CD14-positive monocyte (primary cell): ENCODE measurements around the gene IL27RA. TPM values are rescaled to one million over a fixed set of nuclear protein-coding genes. Genes with fewer than 3 reads are reported as not detected.

Experiments
- DNase-seq, 3 donors: peaks; one replicate each; pipeline ENCODE4 v3.0.0-alpha.2; 2011 to 2022
- H2AFZ ChIP-seq: 2 replicates; pipeline ENCODE4 v1.6.0; 2012; ENCODE audit warnings: mild to moderate bottlenecking, low read depth, low read length, inconsistent platforms; ENCODE audit not compliant: insufficient read depth, poor library complexity, severe bottlenecking
- H3K27ac ChIP-seq, 2 donors: 1 replicate in 1 of 2; 2 replicates in 1 of 2; pipeline ENCODE4 v1.5.1; 2012 to 2013; ENCODE audit warnings: low read length in 2 of 2, control low read depth in 1 of 2, inconsistent platforms in 1 of 2, low read depth in 1 of 2, mild to moderate bottlenecking in 1 of 2
- H3K27me3 ChIP-seq, 2 donors: one replicate each; pipeline versions ENCODE4 v1.6.0 to v1.6.1; 2011 to 2013; ENCODE audit warnings: low read length in 2 of 2; ENCODE audit not compliant: control insufficient read depth in 2 of 2, insufficient read depth in 2 of 2
- H3K36me3 ChIP-seq, 2 donors: replicated peaks in 1 of 2; 1 replicate in 1 of 2; 2 replicates in 1 of 2; pipeline versions ENCODE4 v1.5.1 to v1.6.1; 2012 to 2013; ENCODE audit warnings: low read length in 2 of 2, control low read depth in 1 of 2, inconsistent platforms in 1 of 2, mild to moderate bottlenecking in 1 of 2; ENCODE audit not compliant: insufficient read depth in 2 of 2, control insufficient read depth in 1 of 2
- H3K4me1 ChIP-seq, 2 donors: 1 replicate in 1 of 2; 2 replicates in 1 of 2; pipeline versions ENCODE4 v1.5.1 to v1.6.1; 2012 to 2013; ENCODE audit warnings: low read length in 2 of 2, control low read depth in 1 of 2, inconsistent platforms in 1 of 2, mild to moderate bottlenecking in 1 of 2, moderate library complexity in 1 of 2; ENCODE audit not compliant: insufficient read depth in 2 of 2, control insufficient read depth in 1 of 2
- H3K4me2 ChIP-seq: replicated peaks from 2 replicates; pipeline ENCODE3; 2012; ENCODE audit warnings: low read length, moderate library complexity, mild to moderate bottlenecking; ENCODE audit not compliant: poor library complexity, severe bottlenecking; ENCODE audit errors: extremely low read depth
- H3K4me3 ChIP-seq, 3 experiments: fragments of 200-600 bp in 1 of 3; sonication (generic) in 1 of 3; replicated peaks in 1 of 3; 1 replicate in 2 of 3; 2 replicates in 1 of 3; pipeline ENCODE4 v1.5.1; 2011 to 2013; ENCODE audit warnings: low read length in 3 of 3, mild to moderate bottlenecking in 3 of 3, control low read depth in 2 of 3, low read depth in 2 of 3, inconsistent platforms in 1 of 3, moderate library complexity in 1 of 3
- H3K79me2 ChIP-seq: 2 replicates; pipeline ENCODE4 v1.6.0; 2012; ENCODE audit warnings: mild to moderate bottlenecking, control low read depth, inconsistent platforms, low read length, moderate library complexity; ENCODE audit not compliant: insufficient read depth
- H3K9ac ChIP-seq: 2 replicates; pipeline ENCODE4 v1.6.0; 2017; ENCODE audit warnings: low read length, mild to moderate bottlenecking; ENCODE audit not compliant: insufficient read depth, poor library complexity, severe bottlenecking
- H3K9me3 ChIP-seq, 2 donors: replicated peaks in 1 of 2; 1 replicate in 1 of 2; 2 replicates in 1 of 2; pipeline versions ENCODE4 v1.5.1 to v1.6.1; 2012 to 2013; ENCODE audit warnings: low read length in 2 of 2, control low read depth in 1 of 2; ENCODE audit not compliant: control insufficient read depth in 1 of 2, insufficient read depth in 1 of 2
- H4K20me1 ChIP-seq: 2 replicates; pipeline ENCODE4 v1.6.0; 2012; ENCODE audit warnings: mild to moderate bottlenecking, low read length, control low read depth, moderate library complexity; ENCODE audit not compliant: insufficient read depth
- H3K27ac Mint-ChIP-seq, 7 donors: one replicate each; pipeline ENCODE4 v1.8.0; 2020; ENCODE audit warnings: mild to moderate bottlenecking in 7 of 7, mixed read lengths in 7 of 7, moderate library complexity in 6 of 7, inconsistent platforms in 2 of 7
- H3K27me3 Mint-ChIP-seq, 3 donors: one replicate each; pipeline ENCODE4 v1.8.0; 2021 to 2022; ENCODE audit warnings: low read depth in 3 of 3, mild to moderate bottlenecking in 3 of 3, mixed read lengths in 3 of 3, moderate library complexity in 3 of 3, inconsistent platforms in 1 of 3
- H3K36me3 Mint-ChIP-seq, 2 donors: one replicate each; pipeline ENCODE4 v1.8.0; 2020; ENCODE audit warnings: mixed read lengths in 2 of 2, inconsistent platforms in 1 of 2, mild to moderate bottlenecking in 1 of 2
- H3K4me1 Mint-ChIP-seq: one replicate; pipeline ENCODE4 v1.8.0; 2020; ENCODE audit warnings: mild to moderate bottlenecking, mixed read lengths
- H3K4me3 Mint-ChIP-seq, 2 donors: one replicate each; pipeline ENCODE4 v1.8.0; 2020; ENCODE audit warnings: mild to moderate bottlenecking in 2 of 2, mixed read lengths in 2 of 2, moderate library complexity in 1 of 2
- H3K9me3 Mint-ChIP-seq, 7 donors: one replicate each; pipeline ENCODE4 v1.8.0; 2020 to 2022; ENCODE audit warnings: mixed read lengths in 7 of 7, mild to moderate bottlenecking in 6 of 7, moderate library complexity in 6 of 7, inconsistent platforms in 2 of 7
- WGBS: methylation state at CpG from one replicate; pipeline ENCODE4 v1.1.5; 2013; ENCODE audit warnings: missing lambda C conversion rate; ENCODE audit not compliant: insufficient coverage; 5-methylcytosine and 5-hydroxymethylcytosine counted together
- intact Hi-C, 2 donors: fragments of 100-400 bp; cut with micrococcal nuclease; formaldehyde crosslinking; loops; one replicate each; pipeline versions ENCODE4 v1.15.0 to v1.15.1; 2023
- polyA plus RNA-seq, 3 donors: library from polyadenylated mRNA; depleted of rRNA in 1 of 3; unstranded in 2 of 3; stranded (reverse) in 1 of 3; fragments of 300-500 nt in 2 of 3; fragments of >200 nt in 1 of 3; fragmentation: Illumina TruSeq in 2 of 3; gene quantifications; 1 replicate in 2 of 3; 2 replicates in 1 of 3; pipeline ENCODE4 v1.2.3, GENCODE V29; 2012 to 2021
- TF ChIP-seq, protein P1 (sequence below): fragments of 200-600 bp; IDR thresholded peaks from one replicate; pipeline ENCODE4 v1.8.0; 2022; ENCODE audit warnings: antibody characterized with exemption, mild to moderate bottlenecking

IL27RA gene
- polyA plus RNA-seq, 3 donors: 40.4 to 61.5 (median 54.9) TPM

DNA sequence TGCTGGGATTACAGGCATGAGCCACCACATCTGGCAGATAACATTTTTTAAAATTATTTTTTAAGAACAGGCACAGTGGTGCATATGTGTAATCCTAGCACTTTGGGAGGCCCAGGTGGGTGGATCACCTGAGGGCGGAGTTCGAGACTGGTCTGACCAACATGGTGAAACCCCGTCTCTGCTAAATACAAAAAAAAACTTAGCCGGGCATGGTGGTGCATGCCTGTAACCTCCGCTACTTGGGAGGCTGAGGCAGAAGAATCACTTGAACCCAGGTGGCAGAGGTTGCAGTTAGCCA, 30.9 kb downstream of the IL27RA start:
- H3K9ac ChIP-seq: no peak overlapping the region
- Mint-ChIP-seq H3K4me3 (no peak overlapping the region), H3K27ac (no peak overlapping the region), H3K4me1 (peaks cover 18% of the 10 kb centered on the region), H3K36me3 (peaks cover 4% of the 10 kb centered on the region in 2 donors), H3K9me3 (peaks cover 0 to 12% (median 1%) of the 10 kb centered on the region in 7 donors), H3K27me3 (peaks cover 31 to 48% (median 45%) of the 10 kb centered on the region in 3 donors)
- H4K20me1 ChIP-seq: no peaks in the 10 kb centered on the region
- H3K9me3 ChIP-seq: peaks cover 0 to 3% of the 10 kb centered on the region in 2 donors
- no peak overlapping the region for H3K27ac ChIP-seq
- no peaks in the 10 kb centered on the region for H3K79me2 ChIP-seq
- H3K4me2 ChIP-seq: no peak overlapping the region
- H3K4me3 ChIP-seq: no peak overlapping the region
- WGBS: 93% methylated on average over 5 of the region's 5 CpGs
- intact Hi-C loops: no loop called here
- H3K27me3 ChIP-seq: peaks cover 16 to 36% of the 10 kb centered on the region in 2 donors
- no peak overlapping the region for H2AFZ ChIP-seq
- peaks cover 6 to 9% of the 10 kb centered on the region in 2 donors for H3K4me1 ChIP-seq
- TF ChIP-seq, protein P1, sequence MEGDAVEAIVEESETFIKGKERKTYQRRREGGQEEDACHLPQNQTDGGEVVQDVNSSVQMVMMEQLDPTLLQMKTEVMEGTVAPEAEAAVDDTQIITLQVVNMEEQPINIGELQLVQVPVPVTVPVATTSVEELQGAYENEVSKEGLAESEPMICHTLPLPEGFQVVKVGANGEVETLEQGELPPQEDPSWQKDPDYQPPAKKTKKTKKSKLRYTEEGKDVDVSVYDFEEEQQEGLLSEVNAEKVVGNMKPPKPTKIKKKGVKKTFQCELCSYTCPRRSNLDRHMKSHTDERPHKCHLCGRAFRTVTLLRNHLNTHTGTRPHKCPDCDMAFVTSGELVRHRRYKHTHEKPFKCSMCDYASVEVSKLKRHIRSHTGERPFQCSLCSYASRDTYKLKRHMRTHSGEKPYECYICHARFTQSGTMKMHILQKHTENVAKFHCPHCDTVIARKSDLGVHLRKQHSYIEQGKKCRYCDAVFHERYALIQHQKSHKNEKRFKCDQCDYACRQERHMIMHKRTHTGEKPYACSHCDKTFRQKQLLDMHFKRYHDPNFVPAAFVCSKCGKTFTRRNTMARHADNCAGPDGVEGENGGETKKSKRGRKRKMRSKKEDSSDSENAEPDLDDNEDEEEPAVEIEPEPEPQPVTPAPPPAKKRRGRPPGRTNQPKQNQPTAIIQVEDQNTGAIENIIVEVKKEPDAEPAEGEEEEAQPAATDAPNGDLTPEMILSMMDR: no peak
- no peaks in the 10 kb centered on the region for H3K36me3 ChIP-seq
- DNase-seq: no peak

- peak in 1 of 3 donors; percentile 14 for DNase-seq
- Mint-ChIP-seq H3K9me3 (peaks cover 0 to 12% (median 1%) of the 10 kb centered on the region in 7 donors), H3K4me3 (no peak overlapping the region), H3K27me3 (peaks cover 25 to 42% (median 39%) of the 10 kb centered on the region in 3 donors), H3K4me1 (peaks cover 13% of the 10 kb centered on the region), H3K36me3 (peaks cover 4% of the 10 kb centered on the region in 2 donors), H3K27ac (peak overlapping the region in 1 of 7 donors; percentile 38)
- Histone ChIP-seq H3K27me3 (peaks cover 11 to 30% of the 10 kb centered on the region in 2 donors), H3K9ac (no peak overlapping the region), H4K20me1 (no peaks in the 10 kb centered on the region), H3K9me3 (peaks cover 0 to 3% of the 10 kb centered on the region in 2 donors), H3K27ac (no peak overlapping the region), H3K36me3 (no peaks in the 10 kb centered on the region), H3K4me3 (no peak overlapping the region), H3K4me2 (no peak overlapping the region), H3K79me2 (no peaks in the 10 kb centered on the region), H3K4me1 (peaks cover under 1 to 3% of the 10 kb centered on the region in 2 donors), H2AFZ (no peak overlapping the region)
- TF ChIP-seq, protein P1: no peak
- intact Hi-C loops: no loop called here
- WGBS: no CpG with 5 or more reads among the region's 7 CpGs
Measured at GRCh38 chr19:14063105-14063504, 31.5 kb downstream of the IL27RA start.
